HepG2 (cell line): ENCODE measurements around the gene MYO3B. TPM values are rescaled to one million over a fixed set of nuclear protein-coding genes. Genes with fewer than 3 reads are reported as not detected.

Source experiments
- ATAC-seq: fragments of 200-7000 bp; cut with Tn5 transposase; 3 replicates; pipeline ENCODE4 v1.9.1; 2020; ENCODE audit warnings: mild to moderate bottlenecking, moderate library complexity
- BruUV-seq: library from RNA; stranded (reverse); fragments of 400-500 nt; replicated peaks from 2 replicates; lab custom pipeline; 2021; lab: Mats Ljungman, UMichigan
- CTCF ChIA-PET: fragments of 300-600 bp; formaldehyde crosslinking; extraction: SDS; loops from one replicate; lab custom pipeline; 2021; ENCODE audit warnings: low total read pairs, inconsistent platforms, low intra/inter-chr PET ratio; lab: Yijun Ruan, JAX
- POLR2A ChIA-PET: fragments of 350-600 bp; sonication (Branson Sonifier 250); formaldehyde crosslinking; loops from one replicate; lab custom pipeline; 2020; ENCODE audit warnings: antibody characterized with exemption, inconsistent platforms; lab: Yijun Ruan, JAX
- DNase-seq: peaks from one replicate; pipeline ENCODE4 v3.0.0-alpha.2; 2015; ENCODE audit warnings: low spot score
- FAIRE-seq: peaks from 3 replicates; lab custom pipeline; 2011; peaks lifted over from hg19 to GRCh38; lab: Jason Lieb, UNC
- H2AFZ ChIP-seq: one replicate; pipeline ENCODE4 v1.6.1; 2011; ENCODE audit warnings: low read length, inconsistent platforms
- H3K27ac ChIP-seq: fragments of 300-600 bp; 3 replicates; pipeline ENCODE4 v1.8.0; 2011; ENCODE audit warnings: mixed run types, mild to moderate bottlenecking, mixed read lengths, low read length, inconsistent platforms; ENCODE audit not compliant: insufficient read depth; ENCODE audit errors: extremely low read length
- H3K27me3 ChIP-seq, 2 experiments: fragments of 200-600 bp in 1 of 2; 2 replicates in 1 of 2; 3 replicates in 1 of 2; pipeline versions ENCODE4 v1.6.0 to v1.8.0; 2011; ENCODE audit warnings: low read length in 2 of 2, mild to moderate bottlenecking in 2 of 2, moderate library complexity in 2 of 2, inconsistent platforms in 1 of 2; ENCODE audit not compliant: insufficient read depth in 2 of 2, control insufficient read depth in 1 of 2
- H3K36me3 ChIP-seq, 2 experiments: fragments of 200-600 bp in 1 of 2; replicated peaks in 1 of 2; 2 replicates in 1 of 2; 3 replicates in 1 of 2; pipeline versions ENCODE4 v1.5.1 to v1.8.0; 2011; ENCODE audit warnings: low read length in 2 of 2, inconsistent platforms in 1 of 2; ENCODE audit not compliant: insufficient read depth in 2 of 2, control insufficient read depth in 1 of 2
- H3K4me1 ChIP-seq: 2 replicates; pipeline ENCODE4 v1.5.1; 2012; ENCODE audit warnings: low read length, inconsistent platforms; ENCODE audit not compliant: insufficient read depth
- H3K4me2 ChIP-seq: 2 replicates; pipeline ENCODE4 v1.6.0; 2011; ENCODE audit warnings: low read depth, low read length, inconsistent platforms
- H3K4me3 ChIP-seq, 3 experiments: fragments of 200-600 bp in 1 of 3; sonication (generic), shearing (Covaris generic) in 1 of 3; replicated peaks in 1 of 3; 2 replicates each; pipeline ENCODE4 v1.5.1; 2011 to 2016; ENCODE audit warnings: low read length in 3 of 3, inconsistent platforms in 2 of 3, low read depth in 2 of 3, mild to moderate bottlenecking in 2 of 3, control low read depth in 1 of 3, mixed read lengths in 1 of 3; ENCODE audit not compliant: insufficient read depth in 1 of 3
- H3K79me2 ChIP-seq: one replicate; pipeline ENCODE4 v1.6.1; 2011; ENCODE audit warnings: low read length, inconsistent platforms; ENCODE audit not compliant: insufficient read depth
- H3K9ac ChIP-seq: 2 replicates; pipeline ENCODE4 v1.6.0; 2011; ENCODE audit warnings: mild to moderate bottlenecking, low read depth, low read length, inconsistent platforms; ENCODE audit not compliant: insufficient read depth
- H3K9me3 ChIP-seq: 2 replicates; pipeline ENCODE4 v1.5.1; 2012; ENCODE audit warnings: mild to moderate bottlenecking, low read length
- H4K20me1 ChIP-seq: 2 replicates; pipeline ENCODE4 v1.6.0; 2011; ENCODE audit warnings: inconsistent platforms, mild to moderate bottlenecking, low read length, moderate library complexity; ENCODE audit not compliant: insufficient read depth
- ARHGAP35 ChIP-seq: sonication (generic); formaldehyde crosslinking; IDR thresholded peaks from 2 replicates; pipeline ENCODE4 v1.9.0; 2022; ENCODE audit warnings: mild to moderate bottlenecking, inconsistent platforms, moderate library complexity, missing genetic modification reagents, borderline replicate concordance
- ELK4 ChIP-seq: sonication (generic); formaldehyde crosslinking; IDR thresholded peaks from 2 replicates; pipeline ENCODE4 v1.9.0; 2021; ENCODE audit warnings: missing genetic modification reagents, borderline replicate concordance
- HDAC6 ChIP-seq: fragments of 200-600 bp; sonication (generic); IDR thresholded peaks from 2 replicates; pipeline ENCODE4 v1.7.0; 2017; ENCODE audit warnings: mild to moderate bottlenecking, antibody characterized with exemption, low read length, low read depth
- HHEX ChIP-seq: IDR thresholded peaks from 2 replicates; pipeline ENCODE4 v1.6.1; 2016; ENCODE audit warnings: control low read depth
- HOXA9 ChIP-seq: sonication (generic); formaldehyde crosslinking; IDR thresholded peaks from 2 replicates; pipeline ENCODE4 v1.8.1; 2022; ENCODE audit warnings: missing genetic modification reagents, mild to moderate bottlenecking, moderate library complexity, borderline replicate concordance
- MAFG ChIP-seq: sonication (generic); formaldehyde crosslinking; IDR thresholded peaks from 2 replicates; pipeline ENCODE4 v1.5.1; 2020; ENCODE audit warnings: mild to moderate bottlenecking, missing genetic modification reagents
- MIER3 ChIP-seq: IDR thresholded peaks from 2 replicates; pipeline ENCODE4 v1.6.1; 2016; ENCODE audit warnings: missing compliant biosample characterization, borderline replicate concordance
- PCBP2 ChIP-seq: fragments of 200-400 bp; formaldehyde crosslinking; optimal IDR thresholded peaks from 2 replicates; pipeline ENCODE3; 2018; ENCODE audit warnings: low read length, low read depth; ENCODE audit not compliant: poor library complexity, severe bottlenecking
- SOX5 ChIP-seq: IDR thresholded peaks from 2 replicates; pipeline ENCODE4 v1.6.1; 2016; ENCODE audit warnings: borderline replicate concordance
- TAF15 ChIP-seq: fragments of 200-400 bp; formaldehyde crosslinking; IDR thresholded peaks from one replicate; pipeline ENCODE4 v1.6.1; 2018; ENCODE audit warnings: mild to moderate bottlenecking, low read depth, low read length; ENCODE audit not compliant: poor library complexity, severe bottlenecking
- ZKSCAN8 ChIP-seq: IDR thresholded peaks from 2 replicates; pipeline ENCODE4 v1.6.1; 2016; ENCODE audit warnings: borderline replicate concordance, missing genetic modification reagents, missing compliant biosample characterization
- ZNF10 ChIP-seq: sonication (generic); formaldehyde crosslinking; IDR thresholded peaks from 2 replicates; pipeline ENCODE4 v1.4.0; 2020; ENCODE audit warnings: mild to moderate bottlenecking, low read depth, missing genetic modification reagents, borderline replicate concordance
- ZNF687 ChIP-seq: sonication (generic); formaldehyde crosslinking; IDR thresholded peaks from 2 replicates; pipeline ENCODE4 v1.5.1; 2020; ENCODE audit warnings: mild to moderate bottlenecking, missing genetic modification reagents, moderate library complexity
- WGBS: methylation state at CpG from one replicate; pipeline ENCODE4 v1.1.6; 2017; ENCODE audit warnings: low lambda C conversion rate; 5-methylcytosine and 5-hydroxymethylcytosine counted together
- in situ Hi-C: cut with HindIII; loops from 2 replicates; pipeline ENCODE4 v1.10.0; 2017; ENCODE audit warnings: low pct_unique_long_range_greater_than_20kb; ENCODE audit not compliant: extremely low pct_ligation_motif_present
- intact Hi-C: fragments of 100-400 bp; cut with micrococcal nuclease; formaldehyde crosslinking; loops from one replicate; pipeline ENCODE4 v1.10.0; 2022; ENCODE audit not compliant: unreplicated experiment
- polyA plus RNA-seq, 8 experiments: library from polyadenylated mRNA; depleted of rRNA in 3 of 8; stranded (reverse) in 7 of 8; unstranded in 1 of 8; fragments of >200 nt; fragmentation: Illumina TruSeq in 4 of 8; extraction: Trizol in 4 of 8; gene quantifications; 2 replicates each; pipeline versions ENCODE4 v1.2.1 to v1.2.3, GENCODE V29; 2011 to 2016; ENCODE audit warnings: low read depth in 4 of 8, missing spikeins in 1 of 8, mixed read lengths in 1 of 8; ENCODE audit not compliant: insufficient read depth in 1 of 8
- total RNA-seq, 5 experiments: library from RNA; depleted of rRNA; stranded (reverse); fragments of >200 nt; fragmentation: Illumina TruSeq; extraction: Trizol; gene quantifications; 2 replicates each; pipeline ENCODE4 v1.2.3, GENCODE V29; 2016; ENCODE audit warnings: low read depth in 1 of 5

Gene MYO3B
- total and polyA plus RNA-seq, 2 of the 13 experiments (the other 11 are each of a cell fraction or from before 2014, with no cell fraction given), result 0.01 TPM; not detected in 1

DNA sequence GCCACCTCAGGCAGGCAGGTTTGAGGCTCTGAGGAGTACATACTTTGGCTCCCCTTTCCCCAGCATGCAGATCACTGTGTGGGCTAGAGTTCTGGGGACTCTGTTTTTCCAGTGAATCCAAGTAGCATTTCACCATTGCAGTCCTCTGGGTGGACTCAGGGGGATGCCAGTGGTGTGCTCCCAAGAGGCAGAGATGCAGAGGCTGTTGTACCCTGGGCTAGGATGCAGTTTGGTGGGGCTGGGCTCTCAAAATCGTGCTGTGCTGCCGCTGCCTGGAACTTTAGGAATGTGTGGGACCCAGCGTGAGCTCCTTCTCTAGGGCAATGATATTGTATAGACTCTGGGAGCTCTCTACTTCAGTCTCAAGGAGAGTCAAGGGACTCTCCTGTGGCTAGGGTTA lies 104.9 kb downstream of the MYO3B start (continued):
- TF ChIP-seq ZNF10 (CRISPR knock-in tag) (no peak), HOXA9 (CRISPR knock-in tag) (no peak), MAFG (CRISPR knock-in tag) (no peak), HHEX (CRISPR knock-in tag) (no peak), MIER3 (CRISPR knock-in tag) (no peak), PCBP2 (no peak), ELK4 (CRISPR knock-in tag) (no peak), TAF15 (no peak)
- TF ChIP-seq, all 625 proteins: peak for 0

GRCh38 chr2:170284205-170284604 lies 106.3 kb downstream of the MYO3B start:
- CTCF ChIA-PET, result no interaction called here
- Histone ChIP-seq H3K4me3 (no peak overlapping the region), H3K27me3 (no peaks in the 10 kb centered on the region; a peak in 2 of 5 replicates), H4K20me1 (no peaks in the 10 kb centered on the region), H3K36me3 (no peaks in the 10 kb centered on the region), H3K9me3 (no peaks in the 10 kb centered on the region), H2AFZ (no peak overlapping the region), H3K4me2 (no peak overlapping the region), H3K79me2 (no peaks in the 10 kb centered on the region), H3K4me1 (no peaks in the 10 kb centered on the region), H3K27ac (no peak overlapping the region), H3K9ac (no peak overlapping the region)
- in situ Hi-C loops, result no loop called here
- POLR2A ChIA-PET, result no interaction called here
- ATAC-seq (no peak), FAIRE-seq (no peak), DNase-seq (no peak)
- no TSS peak for BruUV-seq
- intact Hi-C loops, result no loop called here
- no peak for TF ChIP-seq HDAC6
- no peak for TF ChIP-seq ARHGAP35 (CRISPR knock-in tag)
- TF ChIP-seq SOX5 (CRISPR knock-in tag), result no peak
- TF ChIP-seq ZKSCAN8, result no peak
- TF ChIP-seq ZNF687 (CRISPR knock-in tag), result no peak
- 10% methylated on average over 1 of the region's 1 CpG for WGBS
